ENCODE results near the gene SLC17A8. TPM values are rescaled to one million over a fixed set of nuclear protein-coding genes. Genes with fewer than 3 reads are reported as not detected.

Gene SLC17A8
- 10.1 TPM for total RNA-seq

GRCh38 chr12:100356644-100357223 is at the start of gene SLC17A8:
TSS of gene SLC17A8 (plus strand) at chr12:100357074. CDS start at chr12:100357392, 318 bp downstream.

Other genes starting within 250 kb of the SLC17A8 start
- 103 TPM for gene BLTP3B, start 214.2 kb upstream of the SLC17A8 start, total RNA-seq
- 44.5 TPM for gene ACTR6, start 156.3 kb upstream of the SLC17A8 start, total RNA-seq
- gene DEPDC4, start 90.0 kb upstream of the SLC17A8 start, total RNA-seq = 2.8 TPM
- 116 TPM for gene SCYL2, start 89.9 kb upstream of the SLC17A8 start, total RNA-seq
- 1.2 TPM for gene NR1H4, start 116.8 kb downstream of the SLC17A8 start, total RNA-seq
- 39.7 TPM for gene GAS2L3, start 216.6 kb downstream of the SLC17A8 start, total RNA-seq